ENCODE data around the gene STMP1.

- TF ChIP-seq ATOH8 (CRISPR knock-in tag; IDR thresholded peaks at IDR 0.05; ENCODE audit: low read depth), result no peak
- TF ChIP-seq CTCF (IDR thresholded peaks at IDR 0.05), result no peak
- no peak for TF ChIP-seq EP300 (IDR thresholded peaks at IDR 0.05)
- TF ChIP-seq RFX5 (IDR thresholded peaks at IDR 0.05), result no peak
- TF ChIP-seq MAFK (IDR thresholded peaks at IDR 0.05; ENCODE audit: partially characterized antibody), result no peak
Observed at GRCh38 chr7:135721198-135721820, 59.0 kb downstream of the STMP1 start.

Data from A549 (cell line).